Vagina (tissue), 2 donors: ENCODE results near the gene JPH4. TPM values are rescaled to one million over a fixed set of nuclear protein-coding genes. Genes with fewer than 3 reads are reported as not detected.

Experiments used
- DNase-seq, 2 donors: peaks; one replicate each; pipeline ENCODE4 v3.0.0-alpha.2; 2017; ENCODE audit errors: extremely low spot score in 2 of 2
- H3K27ac ChIP-seq: fragments of 200-600 bp; sonication (generic); one replicate; pipeline ENCODE4 v1.5.1; 2019
- H3K27me3 ChIP-seq: fragments of 200-600 bp; sonication (generic); one replicate; pipeline ENCODE4 v1.5.1; 2019
- H3K36me3 ChIP-seq, 2 donors: fragments of 200-600 bp; sonication (generic); one replicate each; pipeline ENCODE4 v1.5.1; 2017 to 2019
- H3K4me1 ChIP-seq: fragments of 200-600 bp; sonication (generic); one replicate; pipeline ENCODE4 v1.5.1; 2019
- H3K4me3 ChIP-seq, 2 donors: fragments of 200-600 bp; sonication (generic); 1 replicate in 1 of 2; 2 replicates in 1 of 2; pipeline ENCODE4 v1.5.1; 2016 to 2019
- H3K9me3 ChIP-seq: fragments of 200-600 bp; sonication (generic); one replicate; pipeline ENCODE4 v1.5.1; 2019
- CTCF ChIP-seq, 3 experiments: fragments of 450-650 bp in 2 of 3; fragments of 200-600 bp in 1 of 3; sonication (generic) in 1 of 3; IDR thresholded peaks; one replicate each; pipeline ENCODE4 v1.5.1; 2017 to 2019; ENCODE audit warnings: antibody characterized with exemption in 3 of 3, mild to moderate bottlenecking in 2 of 3, moderate library complexity in 2 of 3
- POLR2A ChIP-seq, 2 donors: fragments of 450-650 bp; IDR thresholded peaks; one replicate each; pipeline ENCODE4 v1.6.1; 2017; ENCODE audit warnings: antibody characterized with exemption in 2 of 2, mild to moderate bottlenecking in 2 of 2, moderate library complexity in 2 of 2
- POLR2AphosphoS5 ChIP-seq, 2 donors: sonication (generic); formaldehyde crosslinking; IDR thresholded peaks; one replicate each; pipeline ENCODE4 v1.9.0; 2017; ENCODE audit warnings: antibody characterized with exemption in 2 of 2, mild to moderate bottlenecking in 2 of 2, low read depth in 1 of 2; ENCODE audit not compliant: insufficient read depth in 1 of 2
- intact Hi-C: fragments of 100-400 bp; cut with DNase I; formaldehyde crosslinking; loops from one replicate; pipeline ENCODE4 v1.15.1; 2023
- total RNA-seq: library from RNA; depleted of rRNA; stranded (reverse); fragments of >200 nt; gene quantifications from one replicate; pipeline ENCODE4 v1.2.3, GENCODE V29; 2016

Gene JPH4
- total RNA-seq, 1 donor from 2014 or later: 10.6 TPM

GRCh38 chr14:23562822-23563472 is 15.6 kb downstream of the JPH4 start:
- no peak for DNase-seq
- Histone ChIP-seq H3K4me1 (peaks cover 20% of the 10 kb centered on the region), H3K4me3 (no peak overlapping the region), H3K36me3 (peaks cover 0 to 36% of the 10 kb centered on the region in 2 donors), H3K9me3 (no peaks in the 10 kb centered on the region), H3K27me3 (no peaks in the 10 kb centered on the region), H3K27ac (no peak overlapping the region)
- TF ChIP-seq CTCF (IDR thresholded peaks at IDR 0.05) (peak; percentile 73 to 77 (median 76)), POLR2A (IDR thresholded peaks at IDR 0.05) (no peak)
- intact Hi-C loops: loop anchor here (5.0 kb wide), 1 partner anchor 241 kb away; the partner anchor contains the start of gene PABPN1

DNA sequence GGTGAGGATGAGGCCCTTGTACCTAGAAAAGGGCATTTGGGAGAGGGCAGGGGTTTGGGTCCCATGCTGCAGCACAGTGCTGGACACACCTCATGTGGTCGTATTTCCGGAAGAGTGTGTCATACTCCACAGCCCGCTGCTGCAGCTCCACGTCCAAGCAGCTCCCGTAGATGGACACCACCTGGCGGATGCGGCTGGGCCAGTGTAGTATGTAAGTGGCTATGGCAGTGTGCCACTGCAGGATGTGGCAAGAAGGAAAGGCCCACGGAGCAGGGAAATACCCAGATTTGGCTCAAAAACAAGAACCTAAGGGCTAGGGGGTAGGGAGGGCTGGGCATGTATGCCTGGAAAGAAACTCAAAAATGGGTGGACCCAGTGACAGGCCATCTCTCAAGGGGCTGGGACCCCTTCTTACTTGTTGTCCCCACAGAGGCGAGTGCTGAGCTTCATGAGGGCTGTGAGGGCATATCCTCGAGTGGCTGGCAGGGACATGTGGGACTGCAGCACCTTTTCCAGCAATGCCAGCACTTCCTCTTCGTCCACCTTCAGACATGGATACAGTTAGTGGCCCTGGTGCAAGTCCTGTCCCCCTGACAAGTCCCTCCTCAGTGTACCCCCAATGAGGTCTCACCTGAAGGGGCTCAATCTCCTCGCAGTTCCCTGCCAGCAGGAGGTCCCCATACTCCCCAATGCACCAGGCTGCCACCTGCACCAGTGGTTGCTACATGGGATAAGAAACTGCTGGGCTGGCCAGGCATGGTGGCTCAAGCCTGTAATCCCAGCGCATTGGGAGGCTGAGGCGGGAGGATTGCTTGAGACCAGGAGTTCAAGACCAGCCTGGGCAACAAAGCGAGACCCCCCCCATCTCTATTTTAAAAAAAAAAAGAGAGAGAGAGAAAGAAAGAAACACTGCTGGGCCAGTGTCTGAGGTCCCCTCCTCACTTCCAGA is 16.4 kb downstream of the JPH4 start:
- peaks cover 0 to 36% of the 10 kb centered on the region in 2 donors for H3K36me3 ChIP-seq
- intact Hi-C loops: loop anchor here (5.0 kb wide), 1 partner anchor 240 kb away; the partner anchor contains the start of gene PABPN1
- H3K27ac ChIP-seq: no peak overlapping the region
- no peak for DNase-seq
- H3K4me3 ChIP-seq: no peak overlapping the region
- peaks cover 27% of the 10 kb centered on the region for H3K4me1 ChIP-seq
- H3K27me3 ChIP-seq: no peaks in the 10 kb centered on the region
- no peaks in the 10 kb centered on the region for H3K9me3 ChIP-seq
- TF ChIP-seq POLR2AphosphoS5 (IDR thresholded peaks at IDR 0.05; ENCODE audit: insufficient read depth in 1 of 2, low read depth in 1 of 2) (no peak), CTCF (IDR thresholded peaks at IDR 0.05) (no peak), POLR2A (IDR thresholded peaks at IDR 0.05) (no peak)

DNA sequence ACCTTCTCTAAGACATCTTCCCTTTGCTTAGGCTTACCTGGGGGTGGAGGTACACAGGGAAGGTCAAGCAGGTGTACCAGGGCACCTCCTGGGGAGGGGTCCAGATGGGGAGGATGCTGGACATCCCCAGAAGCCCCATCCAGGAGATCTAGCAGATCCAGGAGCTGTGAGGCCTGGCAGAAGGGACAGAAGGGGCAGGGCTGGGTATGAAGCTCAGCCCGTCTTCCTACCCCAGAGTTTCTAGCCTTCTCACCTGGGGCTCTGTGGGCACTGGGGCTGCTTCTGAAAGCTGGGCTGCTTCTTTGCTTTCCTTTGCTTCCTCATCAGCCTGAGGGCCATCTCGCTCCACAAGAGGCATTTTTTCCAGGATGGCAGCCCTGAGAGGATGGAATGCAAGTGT is 17.3 kb downstream of the JPH4 start:
- H3K27ac ChIP-seq: no peak overlapping the region
- no peak for DNase-seq
- TF ChIP-seq CTCF (IDR thresholded peaks at IDR 0.05) (no peak), POLR2A (IDR thresholded peaks at IDR 0.05) (no peak), POLR2AphosphoS5 (IDR thresholded peaks at IDR 0.05; ENCODE audit: insufficient read depth in 1 of 2, low read depth in 1 of 2) (no peak)
- no peaks in the 10 kb centered on the region for H3K27me3 ChIP-seq
- H3K4me1 ChIP-seq: peaks cover 27% of the 10 kb centered on the region
- H3K36me3 ChIP-seq: peaks cover 0 to 36% of the 10 kb centered on the region in 2 donors
- intact Hi-C loops: loop anchor here (5.0 kb wide), 1 partner anchor 239 kb away; the partner anchor contains the start of gene PABPN1
- H3K4me3 ChIP-seq: no peak overlapping the region
- H3K9me3 ChIP-seq: no peaks in the 10 kb centered on the region

GRCh38 chr14:23559926-23560520 is 18.6 kb downstream of the JPH4 start:
- Histone ChIP-seq H3K4me1 (peaks cover 32% of the 10 kb centered on the region), H3K27ac (no peak overlapping the region), H3K4me3 (no peak overlapping the region), H3K36me3 (peaks cover 0 to 36% of the 10 kb centered on the region in 2 donors), H3K9me3 (no peaks in the 10 kb centered on the region), H3K27me3 (no peaks in the 10 kb centered on the region)
- intact Hi-C loops: loop anchor here (5.0 kb wide), 1 partner anchor 238 kb away; the partner anchor contains the start of gene PABPN1
- no peak for TF ChIP-seq POLR2A (IDR thresholded peaks at IDR 0.05)
- no peak for TF ChIP-seq POLR2AphosphoS5 (IDR thresholded peaks at IDR 0.05; ENCODE audit: insufficient read depth in 1 of 2, low read depth in 1 of 2)
- TF ChIP-seq CTCF (IDR thresholded peaks at IDR 0.05): no peak
- no peak for DNase-seq
